ENCODE measurements around the gene ABT1.

GRCh38 chr6:26594131-26594498 is 2.6 kb upstream of the ABT1 start:
- TF ChIP-seq CTCF (conservative IDR thresholded peaks at IDR 0.05; ENCODE audit: low read depth in 2 of 2) (no peak), EZH2 (IDR thresholded peaks at IDR 0.05; ENCODE audit: low read depth, unreplicated experiment) (no peak), EZH2phosphoT487 (IDR thresholded peaks at IDR 0.05; ENCODE audit: unreplicated experiment) (no peak), POLR2AphosphoS5 (IDR thresholded peaks at IDR 0.05; ENCODE audit: low read depth) (no peak), CREB1 (CRISPR knock-in tag; IDR thresholded peaks at IDR 0.05; ENCODE audit: low read depth) (no peak), ZNF114 (CRISPR knock-in tag; IDR thresholded peaks at IDR 0.05) (no peak), JUNB (IDR thresholded peaks at IDR 0.05; ENCODE audit: unreplicated experiment) (no peak), REST (IDR thresholded peaks at IDR 0.05; ENCODE audit: unreplicated experiment) (no peak), STAT1 (IDR thresholded peaks at IDR 0.05; ENCODE audit: unreplicated experiment) (no peak), NANOG (IDR thresholded peaks at IDR 0.05; ENCODE audit: borderline replicate concordance) (no peak)
